Activated CD4-positive, alpha-beta T cell treated with anti-CD3 and anti-CD28 coated beads, Interleukin-2, amount 10 ng/mL, durations not matched to agents 24 days and 14 days (primary cell): ENCODE measurements around the gene VSIG8. TPM values are rescaled to one million over a fixed set of nuclear protein-coding genes. Genes with fewer than 3 reads are reported as not detected.

Experiments
- DNase-seq: peaks from one replicate; pipeline ENCODE4 v3.0.0; 2022
- H3K27ac Mint-ChIP-seq: one replicate; pipeline ENCODE4 v1.8.0; 2022; ENCODE audit warnings: mild to moderate bottlenecking, mixed read lengths
- H3K27me3 Mint-ChIP-seq: one replicate; pipeline ENCODE4 v1.8.0; 2022; ENCODE audit warnings: mixed read lengths
- H3K36me3 Mint-ChIP-seq: one replicate; pipeline ENCODE4 v1.8.0; 2022; ENCODE audit warnings: low read depth, mild to moderate bottlenecking, mixed read lengths
- H3K4me1 Mint-ChIP-seq: one replicate; pipeline ENCODE4 v1.8.0; 2021; ENCODE audit warnings: mixed read lengths
- H3K4me3 Mint-ChIP-seq: one replicate; pipeline ENCODE4 v1.8.0; 2022; ENCODE audit warnings: mild to moderate bottlenecking, moderate library complexity, mixed read lengths
- H3K9me3 Mint-ChIP-seq: one replicate; pipeline ENCODE4 v1.8.0; 2021; ENCODE audit warnings: mixed read lengths
- intact Hi-C: fragments of 100-400 bp; cut with micrococcal nuclease; formaldehyde crosslinking; loops from one replicate; pipeline ENCODE4 v1.15.1; 2023
- total RNA-seq: library from RNA; stranded (reverse); gene quantifications from 2 replicates; pipeline ENCODE4 v1.2.3, GENCODE V29; 2022

The VSIG8 gene
- total RNA-seq, 1 donor from 2014 or later: not detected

GRCh38 chr1:159895836-159896545, 33.5 kb upstream of the VSIG8 start:
- no peak overlapping the region for H3K4me3 Mint-ChIP-seq
- H3K27me3 Mint-ChIP-seq: peaks cover 34% of the 10 kb centered on the region
- DNase-seq: no peak
- no peaks in the 10 kb centered on the region for H3K36me3 Mint-ChIP-seq
- H3K4me1 Mint-ChIP-seq: peaks cover 8% of the 10 kb centered on the region
- H3K27ac Mint-ChIP-seq: no peak overlapping the region
- intact Hi-C loops: no loop called here
- no peaks in the 10 kb centered on the region for H3K9me3 Mint-ChIP-seq

- intact Hi-C loops: no loop called here
- no peak for DNase-seq
- Mint-ChIP-seq H3K4me3 (no peak overlapping the region), H3K27me3 (peaks cover 34% of the 10 kb centered on the region), H3K36me3 (no peaks in the 10 kb centered on the region), H3K9me3 (no peaks in the 10 kb centered on the region), H3K27ac (no peak overlapping the region), H3K4me1 (peaks cover 9% of the 10 kb centered on the region)
Observed at GRCh38 chr1:159895286-159895685, 32.8 kb upstream of the VSIG8 start.

GRCh38 chr1:159892944-159893343, 30.5 kb upstream of the VSIG8 start:
- Mint-ChIP-seq H3K4me1 (peaks cover 13% of the 10 kb centered on the region), H3K9me3 (no peaks in the 10 kb centered on the region), H3K27me3 (peaks cover 31% of the 10 kb centered on the region), H3K27ac (no peak overlapping the region), H3K4me3 (no peak overlapping the region), H3K36me3 (no peaks in the 10 kb centered on the region)
- intact Hi-C loops: loop anchor here (5.0 kb wide), 1 partner anchor 41 kb away; no protein-coding TSS in a partner anchor
- DNase-seq: peak; percentile 70

- Mint-ChIP-seq H3K27ac (no peak overlapping the region), H3K36me3 (no peaks in the 10 kb centered on the region), H3K4me1 (peaks cover 13% of the 10 kb centered on the region), H3K27me3 (peaks cover 27% of the 10 kb centered on the region), H3K9me3 (no peaks in the 10 kb centered on the region), H3K4me3 (no peak overlapping the region)
- peak; percentile 92 for DNase-seq
- intact Hi-C loops: loop anchor here (1.0 to 5.0 kb wide), 5 partner anchors 39 to 115 kb away; partner anchors contain the start of gene DUSP23
Observed at GRCh38 chr1:159891275-159892157, 29.1 kb upstream of the VSIG8 start.

GRCh38 chr1:159890390-159890789, 27.9 kb upstream of the VSIG8 start:
- Mint-ChIP-seq H3K4me3 (no peak overlapping the region), H3K36me3 (no peaks in the 10 kb centered on the region), H3K4me1 (peaks cover 12% of the 10 kb centered on the region), H3K9me3 (no peaks in the 10 kb centered on the region), H3K27me3 (peaks cover 17% of the 10 kb centered on the region), H3K27ac (no peak overlapping the region)
- intact Hi-C loops: loop anchor here (2.0 to 5.0 kb wide), 2 partner anchors 38 to 116 kb away; no protein-coding TSS in a partner anchor
- no peak for DNase-seq

GRCh38 chr1:159889821-159890252, 27.4 kb upstream of the VSIG8 start:
- H3K27me3 Mint-ChIP-seq: peaks cover 11% of the 10 kb centered on the region
- intact Hi-C loops: loop anchor here (2.0 to 5.0 kb wide), 2 partner anchors 38 to 117 kb away; no protein-coding TSS in a partner anchor
- no peaks in the 10 kb centered on the region for H3K9me3 Mint-ChIP-seq

GRCh38 chr1:159889202-159889601, 26.7 kb upstream of the VSIG8 start:
- H3K4me3 Mint-ChIP-seq: no peak overlapping the region
- peaks cover 7% of the 10 kb centered on the region for H3K27me3 Mint-ChIP-seq
- H3K36me3 Mint-ChIP-seq: no peaks in the 10 kb centered on the region
- no peak overlapping the region for H3K27ac Mint-ChIP-seq
- intact Hi-C loops: no loop called here
- H3K4me1 Mint-ChIP-seq: peaks cover 12% of the 10 kb centered on the region
- no peak for DNase-seq
- H3K9me3 Mint-ChIP-seq: no peaks in the 10 kb centered on the region

More at GRCh38 chr1:159889821-159890252, 27.4 kb upstream of the VSIG8 start:
- H3K36me3 Mint-ChIP-seq: no peaks in the 10 kb centered on the region
- peaks cover 12% of the 10 kb centered on the region for H3K4me1 Mint-ChIP-seq
- H3K27ac Mint-ChIP-seq: no peak overlapping the region
- DNase-seq: no peak
- H3K4me3 Mint-ChIP-seq: no peak overlapping the region

GRCh38 chr1:159884296-159884695, 21.8 kb upstream of the VSIG8 start:
- no peak for DNase-seq
- no peaks in the 10 kb centered on the region for H3K36me3 Mint-ChIP-seq
- no peak overlapping the region for H3K27ac Mint-ChIP-seq
- H3K27me3 Mint-ChIP-seq: no peaks in the 10 kb centered on the region
- H3K9me3 Mint-ChIP-seq: no peaks in the 10 kb centered on the region
- no peaks in the 10 kb centered on the region for H3K4me1 Mint-ChIP-seq
- intact Hi-C loops: no loop called here
- no peak overlapping the region for H3K4me3 Mint-ChIP-seq

GRCh38 chr1:159883134-159883533, 20.7 kb upstream of the VSIG8 start:
- Mint-ChIP-seq H3K36me3 (no peaks in the 10 kb centered on the region), H3K9me3 (no peaks in the 10 kb centered on the region), H3K4me3 (no peak overlapping the region), H3K4me1 (no peaks in the 10 kb centered on the region), H3K27me3 (no peaks in the 10 kb centered on the region), H3K27ac (no peak overlapping the region)
- intact Hi-C loops: no loop called here
- no peak for DNase-seq

GRCh38 chr1:159882527-159882862, 20.0 kb upstream of the VSIG8 start:
- intact Hi-C loops: no loop called here
- H3K36me3 Mint-ChIP-seq: no peaks in the 10 kb centered on the region
- no peaks in the 10 kb centered on the region for H3K9me3 Mint-ChIP-seq
- DNase-seq: no peak
- no peak overlapping the region for H3K27ac Mint-ChIP-seq
- H3K4me1 Mint-ChIP-seq: no peaks in the 10 kb centered on the region
- H3K4me3 Mint-ChIP-seq: no peak overlapping the region
- no peaks in the 10 kb centered on the region for H3K27me3 Mint-ChIP-seq

- H3K9me3 Mint-ChIP-seq: no peaks in the 10 kb centered on the region
- H3K4me1 Mint-ChIP-seq: no peaks in the 10 kb centered on the region
- H3K4me3 Mint-ChIP-seq: no peak overlapping the region
Observed at GRCh38 chr1:159881622-159882526, 19.4 kb upstream of the VSIG8 start.

GRCh38 chr1:159880430-159880829, 18.0 kb upstream of the VSIG8 start:
- DNase-seq: no peak
- no peak overlapping the region for H3K27ac Mint-ChIP-seq
- no peaks in the 10 kb centered on the region for H3K4me1 Mint-ChIP-seq
- intact Hi-C loops: no loop called here
- peaks cover 3% of the 10 kb centered on the region for H3K27me3 Mint-ChIP-seq
- no peaks in the 10 kb centered on the region for H3K36me3 Mint-ChIP-seq
- H3K9me3 Mint-ChIP-seq: no peaks in the 10 kb centered on the region
- H3K4me3 Mint-ChIP-seq: no peak overlapping the region

More at GRCh38 chr1:159881622-159882526, 19.4 kb upstream of the VSIG8 start:
- no peak overlapping the region for H3K27ac Mint-ChIP-seq
- H3K36me3 Mint-ChIP-seq: no peaks in the 10 kb centered on the region
- no peaks in the 10 kb centered on the region for H3K27me3 Mint-ChIP-seq
- DNase-seq: no peak
- intact Hi-C loops: no loop called here

- Mint-ChIP-seq H3K9me3 (no peaks in the 10 kb centered on the region), H3K27ac (no peak overlapping the region), H3K4me3 (no peak overlapping the region), H3K4me1 (no peaks in the 10 kb centered on the region), H3K36me3 (no peaks in the 10 kb centered on the region), H3K27me3 (peaks cover 3% of the 10 kb centered on the region)
- no peak for DNase-seq
- intact Hi-C loops: no loop called here
Observed at GRCh38 chr1:159879977-159880376, 17.5 kb upstream of the VSIG8 start.
